PC-9 (cell line): Measurements from ENCODE around the gene STH. TPM values are rescaled to one million over a fixed set of nuclear protein-coding genes. Genes with fewer than 3 reads are reported as not detected.

Experiments
- BruUV-seq: library from RNA; stranded (reverse); fragments of 400-500 nt; replicated peaks from 2 replicates; lab custom pipeline; 2021; lab: Mats Ljungman, UMichigan
- CTCF ChIA-PET: fragments of 300-600 bp; sonication (Branson Sonifier 250); formaldehyde crosslinking; loops from one replicate; lab custom pipeline; 2022; ENCODE audit warnings: antibody characterized with exemption; lab: Charles Lee
- POLR2A ChIA-PET: fragments of 300-600 bp; sonication (Branson Sonifier 250); formaldehyde crosslinking; loops from one replicate; lab custom pipeline; 2022; ENCODE audit warnings: antibody characterized with exemption; ENCODE audit not compliant: unreplicated experiment; lab: Charles Lee
- DNase-seq, 2 experiments: peaks; one replicate each; pipeline versions ENCODE4 v3.0.0 to v3.0.0-alpha.2; 2015 to 2022; ENCODE audit warnings: mixed read lengths in 1 of 2
- H2AFZ ChIP-seq: fragments of 200-600 bp; sonication (generic); 2 replicates; pipeline ENCODE4 v1.8.1; 2017; ENCODE audit warnings: antibody characterized with exemption
- H3F3A ChIP-seq: fragments of 200-600 bp; sonication (generic); 2 replicates; pipeline ENCODE4 v1.8.1; 2017; ENCODE audit warnings: antibody characterized with exemption, mild to moderate bottlenecking, low read depth; ENCODE audit not compliant: insufficient read depth
- H3K27ac ChIP-seq: fragments of 200-600 bp; sonication (generic); 2 replicates; pipeline ENCODE4 v1.6.1; 2016; ENCODE audit warnings: mixed run types
- H3K27me3 ChIP-seq: fragments of 200-600 bp; sonication (generic); 2 replicates; pipeline ENCODE4 v1.6.1; 2016; ENCODE audit warnings: low read depth, mixed run types; ENCODE audit not compliant: insufficient read depth
- H3K36me3 ChIP-seq: fragments of 200-600 bp; sonication (generic); 2 replicates; pipeline ENCODE4 v1.6.1; 2016; ENCODE audit warnings: low read depth, mixed run types
- H3K4me1 ChIP-seq: fragments of 200-600 bp; sonication (generic); replicated peaks from 2 replicates; pipeline ENCODE4 v1.6.1; 2016; ENCODE audit warnings: mixed run types; ENCODE audit not compliant: insufficient read depth
- H3K4me2 ChIP-seq: fragments of 200-600 bp; sonication (generic); 2 replicates; pipeline ENCODE4 v1.6.1; 2017; ENCODE audit warnings: mixed run types
- H3K4me3 ChIP-seq: fragments of 200-600 bp; sonication (generic); 2 replicates; pipeline ENCODE4 v1.6.1; 2016; ENCODE audit warnings: mixed run types
- H3K79me2 ChIP-seq: fragments of 200-600 bp; sonication (generic); 2 replicates; pipeline ENCODE4 v1.6.1; 2017; ENCODE audit warnings: low read depth, mixed run types
- H3K9me2 ChIP-seq: fragments of 200-600 bp; sonication (generic); 2 replicates; pipeline ENCODE4 v1.8.1; 2017; ENCODE audit warnings: mild to moderate bottlenecking; ENCODE audit not compliant: insufficient read depth
- H3K9me3 ChIP-seq: fragments of 200-600 bp; sonication (generic); 2 replicates; pipeline ENCODE4 v1.8.1; 2016; ENCODE audit warnings: low read depth; ENCODE audit not compliant: insufficient read depth
- H4K20me1 ChIP-seq: fragments of 200-600 bp; sonication (generic); 2 replicates; pipeline ENCODE4 v1.8.1; 2017; ENCODE audit not compliant: insufficient read depth
- EZH2 ChIP-seq: fragments of 200-600 bp; sonication (generic); IDR thresholded peaks from 2 replicates; pipeline ENCODE4 v1.8.0; 2017; ENCODE audit warnings: antibody characterized with exemption, low read depth
- intact Hi-C: fragments of 100-400 bp; cut with micrococcal nuclease; formaldehyde crosslinking; loops from one replicate; pipeline ENCODE4 v1.10.0; 2022; ENCODE audit not compliant: unreplicated experiment
- total RNA-seq: library from RNA; stranded (reverse); gene quantifications from 2 replicates; pipeline ENCODE4 v1.2.3, GENCODE V29; 2021
- TF ChIP-seq, protein P1 (sequence below): fragments of 200-600 bp; sonication (generic); conservative IDR thresholded peaks from 2 replicates; pipeline ENCODE4 v1.6.1; 2017; ENCODE audit warnings: mixed run types, antibody characterized with exemption, mild to moderate bottlenecking, moderate library complexity

STH gene
- total RNA-seq, 1 experiment from 2014 or later, result not detected

DNA sequence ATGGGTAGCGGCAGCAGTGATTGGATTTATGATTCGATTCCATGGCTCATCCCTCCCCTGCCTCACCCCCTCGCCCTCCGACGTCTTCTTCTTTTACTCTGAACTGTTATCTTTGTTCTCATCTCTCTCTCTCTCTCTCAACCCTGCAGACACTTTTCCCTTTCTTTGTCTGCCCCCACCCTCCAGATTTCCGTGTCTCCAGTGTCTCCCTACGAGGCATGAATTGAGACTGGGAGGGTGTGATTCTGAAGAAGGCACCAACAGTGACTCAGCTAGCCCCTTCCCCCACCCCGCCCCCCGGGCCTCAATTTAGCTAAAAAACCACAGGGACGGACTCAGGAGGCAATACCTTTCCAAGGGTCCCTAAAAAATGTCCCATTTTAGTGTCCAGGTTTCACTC, 47.6 kb upstream of the STH start:
- Histone ChIP-seq H3F3A (peaks cover 5% of the 10 kb centered on the region; the same call in 1 of the 2 replicates), H3K9me2 (no peaks in the 10 kb centered on the region), H3K27me3 (peaks cover 34% of the 10 kb centered on the region; the same call in 1 of the 2 replicates), H3K4me2 (no peak overlapping the region), H4K20me1 (no peaks in the 10 kb centered on the region), H2AFZ (no peak overlapping the region), H3K4me1 (peaks cover 5% of the 10 kb centered on the region; the same call in 1 of the 2 replicates), H3K9me3 (no peaks in the 10 kb centered on the region), H3K36me3 (no peaks in the 10 kb centered on the region), H3K79me2 (no peaks in the 10 kb centered on the region), H3K27ac (no peak overlapping the region), H3K4me3 (no peak overlapping the region)
- no TSS peak for BruUV-seq
- POLR2A ChIA-PET, result no interaction called here
- DNase-seq, result no peak
- no peak for TF ChIP-seq EZH2
- TF ChIP-seq, protein P1, sequence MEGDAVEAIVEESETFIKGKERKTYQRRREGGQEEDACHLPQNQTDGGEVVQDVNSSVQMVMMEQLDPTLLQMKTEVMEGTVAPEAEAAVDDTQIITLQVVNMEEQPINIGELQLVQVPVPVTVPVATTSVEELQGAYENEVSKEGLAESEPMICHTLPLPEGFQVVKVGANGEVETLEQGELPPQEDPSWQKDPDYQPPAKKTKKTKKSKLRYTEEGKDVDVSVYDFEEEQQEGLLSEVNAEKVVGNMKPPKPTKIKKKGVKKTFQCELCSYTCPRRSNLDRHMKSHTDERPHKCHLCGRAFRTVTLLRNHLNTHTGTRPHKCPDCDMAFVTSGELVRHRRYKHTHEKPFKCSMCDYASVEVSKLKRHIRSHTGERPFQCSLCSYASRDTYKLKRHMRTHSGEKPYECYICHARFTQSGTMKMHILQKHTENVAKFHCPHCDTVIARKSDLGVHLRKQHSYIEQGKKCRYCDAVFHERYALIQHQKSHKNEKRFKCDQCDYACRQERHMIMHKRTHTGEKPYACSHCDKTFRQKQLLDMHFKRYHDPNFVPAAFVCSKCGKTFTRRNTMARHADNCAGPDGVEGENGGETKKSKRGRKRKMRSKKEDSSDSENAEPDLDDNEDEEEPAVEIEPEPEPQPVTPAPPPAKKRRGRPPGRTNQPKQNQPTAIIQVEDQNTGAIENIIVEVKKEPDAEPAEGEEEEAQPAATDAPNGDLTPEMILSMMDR, result no peak
- CTCF ChIA-PET, result no interaction called here
- intact Hi-C loops, result no loop called here

DNA sequence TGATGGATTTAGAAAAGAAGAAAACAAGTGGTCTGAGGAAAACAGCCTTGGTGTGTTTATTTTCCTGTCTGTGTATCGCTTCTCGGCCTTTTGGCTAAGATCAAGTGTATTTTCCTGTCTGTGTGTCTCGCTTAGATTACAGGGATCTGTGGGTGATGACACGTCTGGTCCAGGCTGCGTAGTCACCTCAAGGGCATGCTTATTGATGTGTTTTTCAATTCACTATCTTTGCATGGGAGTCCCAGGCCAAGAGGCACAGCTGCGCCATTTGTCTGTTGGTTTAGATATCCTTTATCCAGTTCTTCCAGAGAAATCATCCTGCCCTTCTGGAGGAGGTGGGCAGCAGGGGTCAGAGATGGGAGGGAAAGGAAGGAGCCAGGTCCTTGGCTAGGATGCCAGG, 47.1 kb upstream of the STH start:
- no peaks in the 10 kb centered on the region for H3K79me2 ChIP-seq
- H3F3A ChIP-seq, result peaks cover 5% of the 10 kb centered on the region; the same call in 1 of the 2 replicates
- ChIA-PET POLR2A (no interaction called here), CTCF (no interaction called here)
- H3K4me2 ChIP-seq, result no peak overlapping the region
- no peaks in the 10 kb centered on the region for H3K36me3 ChIP-seq
- H3K9me2 ChIP-seq, result no peaks in the 10 kb centered on the region
- intact Hi-C loops, result no loop called here
- no peaks in the 10 kb centered on the region for H4K20me1 ChIP-seq
- no TSS peak for BruUV-seq
- H3K4me3 ChIP-seq, result no peak overlapping the region
- DNase-seq, result no peak
- H3K27me3 ChIP-seq, result peaks cover 34% of the 10 kb centered on the region; the same call in 1 of the 2 replicates
- H3K27ac ChIP-seq, result no peak overlapping the region
- no peak overlapping the region for H2AFZ ChIP-seq
- no peak for TF ChIP-seq EZH2
- TF ChIP-seq, protein P1, result no peak
- H3K9me3 ChIP-seq, result no peaks in the 10 kb centered on the region
- peaks cover 5% of the 10 kb centered on the region; the same call in 1 of the 2 replicates for H3K4me1 ChIP-seq

DNA sequence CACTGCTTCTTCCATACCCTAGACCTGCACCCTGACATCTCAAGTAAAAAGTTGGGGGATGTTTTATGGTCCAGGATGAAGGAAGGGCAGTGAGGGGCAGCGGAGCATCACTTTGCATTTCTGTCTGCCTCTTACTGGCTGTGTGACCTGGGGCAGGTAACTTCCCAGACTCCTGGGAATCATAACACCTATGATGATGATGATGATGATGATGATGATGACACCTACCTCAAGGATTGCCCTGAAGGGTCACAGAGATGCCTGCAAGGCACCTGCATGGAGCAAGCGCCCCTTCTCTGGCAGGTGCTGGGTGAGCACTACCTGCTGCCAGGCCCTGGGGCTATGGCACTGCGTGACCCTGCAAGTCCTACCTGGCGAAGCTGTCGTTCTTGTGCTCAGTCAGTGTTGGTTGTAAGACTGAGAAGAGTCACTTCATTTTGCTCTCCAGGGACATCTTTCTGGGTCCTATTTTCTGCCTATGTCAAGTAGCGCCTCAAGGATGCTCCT, 46.2 kb upstream of the STH start:
- no peak overlapping the region for H3K27ac ChIP-seq
- no peaks in the 10 kb centered on the region for H3K9me3 ChIP-seq
- DNase-seq, result no peak
- H2AFZ ChIP-seq, result no peak overlapping the region
- no peak overlapping the region for H3K4me3 ChIP-seq
- ChIA-PET CTCF (no interaction called here), POLR2A (no interaction called here)
- no peaks in the 10 kb centered on the region for H3K36me3 ChIP-seq
- peaks cover 5% of the 10 kb centered on the region; the same call in 1 of the 2 replicates for H3K4me1 ChIP-seq
- H3F3A ChIP-seq, result peaks cover 5% of the 10 kb centered on the region; the same call in 1 of the 2 replicates
- no peaks in the 10 kb centered on the region for H3K79me2 ChIP-seq
- no peak overlapping the region for H3K4me2 ChIP-seq
- peaks cover 34% of the 10 kb centered on the region; the same call in 1 of the 2 replicates for H3K27me3 ChIP-seq
- intact Hi-C loops, result no loop called here
- no peaks in the 10 kb centered on the region for H4K20me1 ChIP-seq
- no TSS peak for BruUV-seq
- TF ChIP-seq, protein P1, result no peak
- TF ChIP-seq EZH2, result no peak
- no peaks in the 10 kb centered on the region for H3K9me2 ChIP-seq
